Hematopoietic multipotent progenitor cell treated with erythropoietin and hydrocortisone succinate and interleukin-3 and kit ligand, for 6 days (in vitro differentiated cells): ENCODE measurements around the gene MYCN.
"Not testable (repeated sequence)": the region's sequence is repeated elsewhere in the genome, so short reads cannot be mapped to it uniquely, and the experiment has no call there.

Experiments
- DNase-seq: peaks from one replicate; pipeline ENCODE4 v3.0.0-alpha.2; 2015

The MYCN gene

DNA sequence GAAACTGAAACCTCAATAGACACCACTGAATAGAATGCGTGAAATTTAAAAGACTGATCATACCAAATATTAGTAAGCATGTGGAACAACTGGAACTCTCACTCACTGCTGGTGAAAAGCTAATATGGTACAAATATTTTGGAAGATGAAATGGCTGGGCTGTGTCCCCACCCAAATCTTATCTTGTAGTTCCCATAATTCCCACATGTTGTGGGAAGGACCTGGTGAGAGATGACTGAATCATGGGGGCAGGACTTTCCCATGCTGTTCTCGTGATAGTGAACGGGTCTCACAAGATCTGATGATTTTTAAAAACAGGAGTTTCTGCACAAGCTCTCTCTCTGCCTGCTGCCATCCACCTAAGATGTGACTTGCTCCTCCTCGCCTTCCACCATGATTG lies 32.0 kb upstream of the MYCN start:
- no peak for DNase-seq

- no peak for DNase-seq
These were observed 31.2 kb upstream of the MYCN start for GRCh38 chr2:15909157-15909556.

GRCh38 chr2:15909736-15910135 lies 30.6 kb upstream of the MYCN start:
- no peak for DNase-seq

DNA sequence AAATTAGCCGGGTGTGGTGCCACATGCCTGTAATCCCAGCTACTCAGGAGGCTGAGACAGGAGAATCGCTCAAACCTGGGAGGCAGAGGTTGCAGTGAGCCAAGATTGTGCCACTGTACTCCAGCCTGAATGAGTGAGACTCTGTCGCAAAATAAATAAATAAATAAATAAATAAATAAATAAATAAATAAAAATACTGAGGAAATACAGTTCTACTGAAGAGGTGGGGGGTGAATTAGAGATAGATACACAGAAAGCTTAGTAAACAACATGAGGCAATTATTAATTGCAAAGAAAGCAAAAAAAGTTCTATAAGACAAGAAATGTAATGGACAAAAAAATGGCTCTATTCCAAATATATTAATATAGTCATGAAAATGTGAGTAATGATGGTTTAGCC lies 29.1 kb upstream of the MYCN start:
- DNase-seq, result not testable (repeated sequence)

- no peak for DNase-seq
These were observed 28.7 kb upstream of the MYCN start for GRCh38 chr2:15911686-15912085.

DNA sequence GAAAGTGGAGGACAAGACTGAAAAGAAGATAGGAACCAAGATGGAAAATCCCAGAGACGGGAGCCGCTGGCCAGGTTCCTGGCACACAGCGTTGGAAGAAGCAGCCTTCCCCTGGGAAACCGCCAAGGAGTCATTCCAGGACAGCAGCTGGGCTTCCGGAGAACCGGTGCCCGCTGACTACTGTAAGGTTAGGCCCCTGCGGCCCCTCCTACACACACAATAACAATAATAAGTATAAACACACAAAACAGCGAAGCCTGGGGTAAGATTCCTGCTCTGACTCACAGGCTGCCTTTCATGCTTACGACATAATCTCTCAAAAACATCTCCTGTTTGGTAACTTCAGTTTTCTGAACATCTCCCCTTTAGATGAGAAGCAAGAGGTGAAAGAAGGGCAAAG lies 28.1 kb upstream of the MYCN start:
- no peak for DNase-seq

- no peak for DNase-seq
These were observed 27.2 kb upstream of the MYCN start for GRCh38 chr2:15913146-15913545.

- DNase-seq, result no peak
These were observed 25.6 kb upstream of the MYCN start for GRCh38 chr2:15914596-15915385.

- DNase-seq, result not testable (repeated sequence)
These were observed 24.8 kb upstream of the MYCN start for GRCh38 chr2:15915546-15915945.

GRCh38 chr2:15916336-15916735 lies 24.0 kb upstream of the MYCN start:
- no peak for DNase-seq

DNA sequence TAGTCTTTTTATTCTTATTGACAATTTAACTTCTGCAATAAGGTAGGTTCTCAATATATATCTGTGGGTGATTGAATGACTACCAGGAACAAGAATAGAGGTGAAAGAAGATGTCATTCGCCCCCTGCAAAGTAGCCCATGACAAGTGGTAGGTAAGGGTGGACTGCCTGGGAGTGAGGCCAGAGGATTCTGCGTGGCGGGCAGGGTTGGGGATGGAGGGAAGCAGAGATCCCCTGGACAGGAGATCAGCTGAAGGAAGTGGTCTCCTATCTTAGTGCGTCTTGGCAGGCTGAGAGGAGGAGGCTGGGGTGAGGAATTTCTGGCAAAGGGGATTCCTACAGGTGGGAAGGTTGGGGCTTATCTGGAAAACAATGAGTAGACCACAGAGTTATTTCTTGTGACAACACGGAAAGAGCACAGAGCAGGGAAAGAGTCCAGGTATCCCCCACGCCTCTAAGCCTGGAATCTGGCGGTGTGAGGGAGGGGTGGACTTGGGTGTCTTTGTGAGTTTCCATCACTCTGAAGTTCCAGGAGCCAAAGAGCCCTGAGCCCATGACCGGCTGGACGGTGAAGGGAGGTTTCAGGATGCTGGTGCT lies 21.5 kb upstream of the MYCN start:
- DNase-seq, result no peak

GRCh38 chr2:15919716-15920434 lies 20.5 kb upstream of the MYCN start:
- no peak for DNase-seq

DNA sequence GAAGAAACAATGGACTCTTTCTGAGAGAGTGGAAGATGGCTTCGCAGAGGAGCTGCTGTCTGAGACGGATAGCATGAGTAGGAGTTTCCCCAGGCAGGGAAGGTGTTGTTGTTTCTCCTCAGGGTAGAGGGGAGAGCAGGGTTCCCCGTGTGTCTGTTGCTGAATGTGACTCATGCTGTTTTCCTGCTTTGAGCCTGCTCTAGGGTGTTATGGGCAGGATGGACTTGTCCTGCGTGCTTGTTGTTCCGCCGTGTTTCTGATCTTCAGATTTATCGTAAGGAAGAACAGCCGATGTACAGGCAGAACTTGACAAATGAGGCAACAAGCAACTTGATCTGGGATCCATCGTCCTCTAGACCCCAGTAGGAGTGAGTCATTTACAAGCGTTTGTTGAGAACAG lies 19.7 kb upstream of the MYCN start:
- no peak for DNase-seq

DNA sequence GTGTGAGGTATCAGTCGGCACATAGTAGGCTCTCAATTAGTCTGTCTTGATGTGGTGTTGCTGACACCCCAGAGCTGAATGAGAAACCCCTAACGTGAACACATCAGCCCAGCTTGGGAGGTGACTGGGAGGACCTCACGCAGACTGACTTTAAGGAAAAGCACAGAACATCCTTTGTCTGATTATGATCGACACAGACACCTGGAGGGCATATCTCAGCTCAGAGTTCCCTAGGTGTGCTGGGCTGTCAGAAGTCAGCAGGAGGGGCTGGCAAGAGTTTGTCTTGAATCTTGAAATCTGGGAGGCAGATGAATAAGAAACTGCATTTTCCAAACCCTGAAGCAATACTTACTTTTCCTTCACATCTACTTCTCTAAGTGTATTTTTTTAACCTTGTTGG lies 16.8 kb upstream of the MYCN start:
- DNase-seq, result no peak

- no peak for DNase-seq
These were observed 14.5 kb upstream of the MYCN start for GRCh38 chr2:15925819-15926218.

DNA sequence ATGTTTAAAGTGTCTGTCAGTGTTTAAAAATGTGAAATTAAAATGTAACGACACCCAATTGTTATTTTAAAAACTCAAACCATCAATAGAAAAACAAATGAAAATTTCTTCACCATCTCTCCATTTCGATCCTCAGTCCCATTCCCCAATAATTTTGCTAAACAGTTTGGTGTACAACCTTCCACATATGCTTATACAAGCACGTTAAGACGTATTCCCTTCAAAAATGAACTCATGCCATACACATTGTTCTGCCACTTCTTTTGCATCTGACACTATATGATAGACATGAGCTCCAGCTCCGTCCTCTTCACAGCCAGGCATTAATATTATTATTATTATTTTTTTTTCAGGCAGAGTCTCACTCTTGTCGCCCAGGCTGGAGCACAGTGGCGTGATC lies 14.1 kb upstream of the MYCN start:
- no peak for DNase-seq

DNA sequence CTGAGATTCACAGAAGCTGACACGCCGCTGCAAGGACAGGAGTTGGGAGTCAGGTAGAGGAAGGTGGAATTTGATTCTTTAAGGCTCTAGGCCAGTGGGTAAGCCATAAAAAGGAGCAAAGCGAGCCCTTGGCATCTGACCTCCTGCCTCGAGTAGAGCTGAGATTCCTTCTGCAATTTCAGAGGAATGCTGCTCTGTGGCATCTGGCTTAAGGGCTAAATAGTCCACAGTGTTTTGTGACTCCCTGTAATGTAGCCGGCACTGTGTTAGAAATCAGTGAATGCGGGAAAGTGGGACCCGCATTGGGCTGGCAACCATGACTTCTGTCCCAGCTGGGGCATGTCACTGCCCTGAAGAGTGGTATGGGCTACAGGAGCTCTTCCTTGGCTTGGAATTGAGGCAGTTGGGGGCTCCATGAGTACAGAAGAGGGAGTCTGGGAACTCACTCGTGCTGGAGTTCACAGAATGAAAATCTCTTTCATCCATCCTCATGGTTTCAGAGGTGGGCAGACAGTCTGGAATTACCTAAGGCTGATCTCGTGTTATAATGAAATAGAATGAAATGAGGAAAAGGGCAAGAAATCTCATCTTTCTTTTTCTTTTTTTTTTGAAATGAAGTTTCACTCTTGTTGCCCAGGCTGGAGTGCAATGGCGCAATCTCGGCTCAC lies 12.7 kb upstream of the MYCN start:
- no peak for DNase-seq

DNA sequence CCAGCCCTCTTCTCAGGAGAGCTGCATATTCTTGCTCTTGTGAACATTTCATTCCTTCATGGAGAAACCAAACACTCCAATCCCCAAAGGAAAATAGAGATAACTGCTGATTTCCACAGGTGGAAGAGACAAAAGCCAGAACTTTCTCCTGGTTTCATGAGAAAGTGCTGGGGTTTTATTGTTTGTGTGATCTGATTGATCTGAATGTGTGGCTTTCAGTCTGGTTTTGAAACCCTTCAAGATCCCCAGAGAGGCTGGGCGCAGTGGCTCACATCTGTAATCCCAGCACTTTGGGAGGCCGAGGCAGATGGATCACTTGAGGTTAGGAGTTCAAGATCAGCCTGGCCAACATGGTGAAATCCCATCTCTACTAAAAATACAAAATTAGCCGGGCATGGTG lies 11.3 kb upstream of the MYCN start:
- not testable (repeated sequence) for DNase-seq

DNA sequence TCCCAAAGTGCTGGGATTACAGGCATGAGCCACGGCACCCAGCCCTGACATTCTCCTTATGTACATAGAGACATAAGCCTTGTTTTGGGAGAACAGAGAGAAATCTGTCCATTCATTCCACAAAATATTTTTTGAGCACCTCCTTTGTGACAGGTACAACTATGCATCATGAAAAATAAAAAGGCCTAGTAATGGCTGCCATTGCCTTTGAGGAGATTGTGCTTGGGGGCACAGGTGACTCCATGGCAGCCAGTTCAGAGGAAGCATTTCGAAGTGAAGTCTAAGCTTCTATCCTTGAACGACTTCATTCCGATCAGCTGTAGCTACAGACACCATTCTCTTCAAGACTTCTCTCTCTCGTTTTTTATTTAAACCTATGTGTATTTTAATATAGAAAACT lies 10.5 kb upstream of the MYCN start:
- DNase-seq, result no peak

DNA sequence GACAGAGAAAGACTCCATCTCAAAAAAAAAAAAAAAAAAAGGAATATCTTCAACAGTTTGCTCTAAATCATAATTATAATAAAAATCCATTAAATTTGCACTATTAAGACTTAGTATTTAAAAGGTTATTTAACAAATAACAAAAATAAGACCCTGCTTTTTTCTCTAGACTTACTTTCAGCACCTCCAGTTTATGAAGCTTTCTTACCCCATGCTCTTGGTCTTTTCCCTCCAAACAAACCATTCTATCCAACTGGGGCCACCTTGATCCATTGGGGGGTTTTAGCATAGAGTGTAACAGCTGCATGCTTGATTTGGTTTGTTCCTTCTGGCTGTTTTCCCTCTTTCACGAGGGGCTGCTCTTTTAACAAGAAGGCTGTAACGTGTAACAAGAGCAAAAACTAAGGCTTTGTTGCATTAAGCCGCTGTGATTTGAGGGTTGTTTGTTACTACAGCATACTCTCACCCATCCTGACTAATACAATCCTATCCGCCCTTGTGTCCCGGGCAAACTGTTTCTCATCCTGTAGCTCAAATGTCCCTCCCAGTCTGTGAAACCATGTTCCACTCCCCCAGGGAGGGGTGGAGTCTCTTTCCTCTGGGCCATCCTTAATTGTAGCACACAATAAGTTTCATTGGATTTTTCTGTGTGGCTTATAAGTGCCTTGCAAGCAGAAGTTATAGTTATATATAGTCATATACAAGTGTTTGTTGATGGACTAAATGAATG lies 9.6 kb upstream of the MYCN start:
- no peak for DNase-seq

DNA sequence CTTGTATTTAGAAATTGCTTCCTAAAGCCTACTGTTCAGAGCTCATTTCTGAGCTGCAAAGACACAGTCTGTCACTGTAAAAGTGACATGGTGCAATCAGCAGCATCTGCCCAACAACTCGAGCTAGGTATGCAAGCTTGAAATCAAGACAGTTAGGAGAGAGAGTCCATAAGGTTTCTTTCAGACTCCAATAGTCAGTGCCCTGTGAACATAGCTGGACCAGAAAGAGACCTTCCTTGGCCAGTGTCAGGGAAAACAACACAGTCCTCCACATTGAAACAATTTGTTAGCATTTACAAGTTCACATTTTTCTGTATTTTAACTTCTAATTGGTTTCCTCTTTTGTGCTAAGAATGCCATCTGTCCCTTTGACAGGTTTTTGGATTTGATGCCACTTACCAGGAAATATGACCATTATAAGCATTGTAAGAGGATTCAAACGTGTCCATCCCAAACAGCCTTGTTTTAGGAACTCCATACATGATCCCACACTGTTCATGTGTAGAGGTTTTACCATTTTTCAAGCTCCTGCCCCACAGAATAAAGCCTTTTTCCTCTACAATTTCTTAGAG lies 8.9 kb upstream of the MYCN start:
- DNase-seq, result no peak

GRCh38 chr2:15931950-15932349 lies 8.4 kb upstream of the MYCN start:
- DNase-seq, result no peak
